ENCODE data around the gene PRELID1. TPM values are rescaled to one million over a fixed set of nuclear protein-coding genes. Genes with fewer than 3 reads are reported as not detected.

The PRELID1 gene
- total and polyA plus RNA-seq, 2 donors (not counting 3 experiments of a cell fraction or from before 2014, with no cell fraction given): 201 to 293 TPM

DNA sequence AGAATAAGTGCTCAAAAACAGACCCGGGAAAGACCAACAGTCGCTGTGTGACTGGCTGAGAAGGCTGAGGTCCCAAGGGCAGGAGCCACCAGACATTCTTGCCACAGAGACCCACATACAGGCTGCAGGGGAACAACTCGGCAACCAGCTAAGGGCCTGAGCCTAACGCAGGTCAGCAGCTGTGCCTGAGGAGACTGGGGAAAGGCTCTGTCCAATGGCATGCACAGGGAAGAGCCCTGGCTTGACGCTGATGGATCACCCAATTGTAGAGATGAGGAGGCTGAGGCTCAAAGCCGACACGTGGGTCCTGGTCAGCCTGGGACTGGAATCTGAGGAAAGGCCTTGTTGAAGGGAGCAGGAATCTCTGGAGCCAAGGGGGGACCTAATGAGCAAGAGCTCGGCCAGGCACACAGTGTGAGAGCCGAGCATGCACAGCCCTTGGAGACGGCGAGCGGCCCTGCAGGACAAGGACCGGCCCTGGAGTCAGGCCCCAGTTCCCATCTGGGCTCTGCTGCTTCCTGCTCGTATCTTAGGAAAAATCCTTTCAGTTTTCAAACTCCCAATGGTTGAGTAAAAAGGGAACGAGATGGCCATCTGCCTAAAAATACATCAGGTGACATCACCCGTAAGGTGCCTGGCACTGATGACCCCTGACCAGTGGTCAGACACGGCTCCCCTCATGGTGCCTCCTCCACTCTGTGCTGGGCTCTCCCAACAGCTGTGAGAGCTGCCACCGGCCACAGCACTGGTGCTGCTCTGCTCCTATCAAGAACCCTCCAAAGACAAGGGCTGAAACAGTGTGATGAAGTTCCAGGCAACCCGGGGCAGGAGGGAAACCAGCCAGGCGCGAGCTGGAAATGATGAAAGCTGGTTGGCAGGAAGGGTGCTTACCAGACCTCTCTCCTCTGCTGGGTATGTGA lies 31.4 kb downstream of the PRELID1 start:
- dilution Hi-C loops (cut with MboI; ENCODE audit: extremely low pct_ligation_motif_present, low sequenced_read_pairs) (no loop called here), intact Hi-C loops (cut with micrococcal nuclease) (no loop called here)
- TF ChIP-seq FOS (IDR thresholded peaks at IDR 0.05; ENCODE audit: borderline replicate concordance, insufficient read depth, low read length): no peak
- TF ChIP-seq GATA2 (IDR thresholded peaks at IDR 0.05; ENCODE audit: insufficient read depth, insufficient read length, low read depth, low read length): no peak
- TF ChIP-seq, protein P1, sequence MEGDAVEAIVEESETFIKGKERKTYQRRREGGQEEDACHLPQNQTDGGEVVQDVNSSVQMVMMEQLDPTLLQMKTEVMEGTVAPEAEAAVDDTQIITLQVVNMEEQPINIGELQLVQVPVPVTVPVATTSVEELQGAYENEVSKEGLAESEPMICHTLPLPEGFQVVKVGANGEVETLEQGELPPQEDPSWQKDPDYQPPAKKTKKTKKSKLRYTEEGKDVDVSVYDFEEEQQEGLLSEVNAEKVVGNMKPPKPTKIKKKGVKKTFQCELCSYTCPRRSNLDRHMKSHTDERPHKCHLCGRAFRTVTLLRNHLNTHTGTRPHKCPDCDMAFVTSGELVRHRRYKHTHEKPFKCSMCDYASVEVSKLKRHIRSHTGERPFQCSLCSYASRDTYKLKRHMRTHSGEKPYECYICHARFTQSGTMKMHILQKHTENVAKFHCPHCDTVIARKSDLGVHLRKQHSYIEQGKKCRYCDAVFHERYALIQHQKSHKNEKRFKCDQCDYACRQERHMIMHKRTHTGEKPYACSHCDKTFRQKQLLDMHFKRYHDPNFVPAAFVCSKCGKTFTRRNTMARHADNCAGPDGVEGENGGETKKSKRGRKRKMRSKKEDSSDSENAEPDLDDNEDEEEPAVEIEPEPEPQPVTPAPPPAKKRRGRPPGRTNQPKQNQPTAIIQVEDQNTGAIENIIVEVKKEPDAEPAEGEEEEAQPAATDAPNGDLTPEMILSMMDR (IDR thresholded peaks at IDR 0.05; ENCODE audit: extremely low read depth in 1 of 2, insufficient read depth in 1 of 2, low read depth in 1 of 2, low read length in 2 of 2): no peak
- no peak for TF ChIP-seq POLR2A (IDR thresholded peaks at IDR 0.05; ENCODE audit: low read depth, low read length)
- TF ChIP-seq EZH2 (IDR thresholded peaks at IDR 0.05; ENCODE audit: borderline replicate concordance, low read depth, low read length, severe bottlenecking): no peak
- DNase-seq (ENCODE audit: low read depth, low spot score): no peak
- CTCF ChIA-PET: interaction anchor here (1.3 to 2.4 kb wide), 3 partner anchors 18 to 55 kb away, joined by 3 to 6 read pairs (median 5); no protein-coding TSS in a partner anchor
- Histone ChIP-seq H3K4me1 (ENCODE audit: control insufficient read depth, extremely low read depth, insufficient read depth, low read length) (no peaks in the 10 kb centered on the region), H3K36me3 (ENCODE audit: control insufficient read depth in 2 of 2, extremely low read depth in 1 of 2, insufficient read depth in 2 of 2, low read length in 2 of 2) (peaks cover 0 to 61% of the 10 kb centered on the region in 2 experiments), H3K27ac (ENCODE audit: insufficient read depth, low read depth, low read length) (no peak overlapping the region), H3K9me1 (replicated peaks; ENCODE audit: control insufficient read depth, extremely low read depth, insufficient read depth, low read length) (no peaks in the 10 kb centered on the region), H2AFZ (ENCODE audit: low read depth, low read length) (no peak overlapping the region), H3K9ac (replicated peaks; ENCODE audit: extremely low read depth, insufficient read depth, low read length) (no peak overlapping the region), H3K79me2 (ENCODE audit: control insufficient read depth, insufficient read depth, low read length) (peaks cover 6% of the 10 kb centered on the region), H3K9me3 (replicated peaks; ENCODE audit: control insufficient read depth, insufficient read depth, low read length) (no peaks in the 10 kb centered on the region), H3K4me2 (ENCODE audit: insufficient read depth, low read length) (no peak overlapping the region), H3K27me3 (ENCODE audit: control insufficient read depth in 2 of 2, insufficient read depth in 2 of 2, low read length in 2 of 2) (no peaks in the 10 kb centered on the region), H4K20me1 (replicated peaks; ENCODE audit: control insufficient read depth, extremely low read depth, insufficient read depth, low read length) (no peaks in the 10 kb centered on the region), H3K4me3 (replicated peaks in 1 of 3; ENCODE audit: insufficient read depth in 1 of 3, low read depth in 1 of 3, low read length in 3 of 3) (no peak overlapping the region)
- POLR2A ChIA-PET: no interaction called here
- FAIRE-seq: no peak
- no TSS peak for BruUV-seq (replicated peaks)
